Spinal cord (tissue), 10 donors: Measurements from ENCODE around the gene PLA2G4D. TPM values are rescaled to one million over a fixed set of nuclear protein-coding genes. Genes with fewer than 3 reads are reported as not detected.
"Not testable (repeated sequence)": the region's sequence is repeated elsewhere in the genome, so short reads cannot be mapped to it uniquely, and the experiment has no call there.

Source experiments
- DNase-seq, 6 donors: peaks; one replicate each; pipeline versions ENCODE4 v3.0.0 to v3.0.0-alpha.2; 2013 to 2015; ENCODE audit warnings: low spot score in 6 of 6, low read depth in 4 of 6
- H3K27ac ChIP-seq: one replicate; pipeline ENCODE4 v1.5.1; 2013; ENCODE audit warnings: low read depth, low read length, control low read depth
- H3K27me3 ChIP-seq: one replicate; pipeline ENCODE4 v1.6.1; 2013; ENCODE audit warnings: low read length; ENCODE audit not compliant: control insufficient read depth, insufficient read depth
- H3K36me3 ChIP-seq: one replicate; pipeline ENCODE4 v1.6.1; 2013; ENCODE audit warnings: low read length; ENCODE audit not compliant: control insufficient read depth, insufficient read depth
- H3K4me1 ChIP-seq: one replicate; pipeline ENCODE4 v1.6.1; 2013; ENCODE audit warnings: low read length; ENCODE audit not compliant: control insufficient read depth, insufficient read depth
- H3K4me3 ChIP-seq: one replicate; pipeline ENCODE4 v1.5.1; 2013; ENCODE audit warnings: low read depth, low read length, control low read depth
- H3K9me3 ChIP-seq: one replicate; pipeline ENCODE4 v1.6.1; 2013; ENCODE audit warnings: low read length; ENCODE audit not compliant: control insufficient read depth, insufficient read depth
- WGBS: methylation state at CpG from one replicate; pipeline ENCODE4 v1.1.5; 2013; ENCODE audit warnings: missing lambda C conversion rate; ENCODE audit not compliant: insufficient coverage; 5-methylcytosine and 5-hydroxymethylcytosine counted together
- polyA plus RNA-seq, 2 donors: library from polyadenylated mRNA; unstranded; fragments of 120-200 nt; gene quantifications; one replicate each; pipeline ENCODE4 v1.2.1, GENCODE V29; 2013; ENCODE audit not compliant: insufficient read length in 2 of 2
- total RNA-seq, 2 donors: library from RNA; depleted of rRNA in 1 of 2; stranded (reverse); fragments of 120-200 nt in 1 of 2; fragments of >200 nt in 1 of 2; gene quantifications; one replicate each; pipeline versions ENCODE4 v1.2.3 to v1.2.4, GENCODE V29; 2013 to 2014
- donor health status: healthy.

Gene PLA2G4D
- total and polyA plus RNA-seq, 4 donors = 0.06 to 0.26 (median 0.10) TPM

DNA sequence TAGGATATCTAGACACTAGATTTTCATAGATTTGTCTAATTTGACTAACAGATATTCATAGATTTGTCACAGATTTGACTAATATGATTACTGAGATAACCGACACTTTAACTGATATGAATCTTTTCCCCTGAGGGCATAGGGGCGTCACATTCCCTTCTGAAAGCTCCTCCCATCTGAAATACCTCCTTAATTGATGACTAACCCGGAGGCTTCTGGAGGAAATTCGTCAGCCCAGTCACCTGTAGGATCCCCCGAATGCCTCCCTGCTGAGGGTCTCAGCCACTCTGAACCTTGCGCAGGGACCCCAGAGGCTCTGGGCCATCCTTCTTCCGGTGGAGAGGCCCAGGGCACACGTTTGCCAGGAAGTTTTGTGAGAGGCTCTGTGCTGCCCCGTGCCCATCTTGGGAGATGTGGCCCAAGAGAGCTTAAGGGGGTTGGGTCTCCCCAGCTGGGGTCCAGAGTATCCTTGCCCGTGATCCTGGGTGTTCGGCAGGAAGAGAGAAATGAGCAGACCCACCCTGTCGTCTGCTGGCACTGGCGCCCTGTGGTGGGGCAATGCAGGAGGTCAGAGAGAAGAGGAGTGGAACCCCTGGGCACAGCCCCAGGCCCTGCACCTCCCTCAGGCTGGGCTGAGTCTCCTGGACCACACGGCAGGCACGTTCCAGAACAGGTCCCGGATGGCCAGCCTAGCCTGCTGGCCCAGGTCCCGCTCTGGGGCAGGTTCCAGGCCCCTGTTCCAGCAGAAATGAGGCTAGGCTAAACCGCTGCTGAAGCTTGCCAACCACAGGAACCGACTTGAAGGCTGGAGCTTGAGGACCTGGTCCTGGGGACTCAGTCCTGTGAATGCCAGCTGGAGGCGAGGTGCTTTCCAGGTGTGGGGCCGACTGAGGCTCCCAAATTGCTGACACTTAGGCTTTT, 1.7 kb downstream of the PLA2G4D start:
- no peak for DNase-seq
- Histone ChIP-seq H3K9me3 (no peaks in the 10 kb centered on the region), H3K36me3 (no peaks in the 10 kb centered on the region), H3K4me1 (peaks cover 8% of the 10 kb centered on the region), H3K27me3 (no peaks in the 10 kb centered on the region), H3K27ac (no peak overlapping the region), H3K4me3 (no peak overlapping the region)
- WGBS = 83% methylated on average over 20 of the region's 21 CpGs

- not testable (repeated sequence) for H3K27ac ChIP-seq, DNase-seq, H3K4me1 ChIP-seq, H3K4me3 ChIP-seq, H3K36me3 ChIP-seq, H3K9me3 ChIP-seq, H3K27me3 ChIP-seq
- WGBS = 42% methylated on average over 11 of the region's 14 CpGs
These were observed 2.5 kb downstream of the PLA2G4D start for GRCh38 chr15:42091753-42092397.

GRCh38 chr15:42090781-42091180, 3.6 kb downstream of the PLA2G4D start:
- H3K27ac ChIP-seq = no peak overlapping the region
- peaks cover 8% of the 10 kb centered on the region for H3K4me1 ChIP-seq
- no peaks in the 10 kb centered on the region for H3K27me3 ChIP-seq
- H3K9me3 ChIP-seq = no peaks in the 10 kb centered on the region
- DNase-seq = peak in 1 of 6 donors; percentile 4
- no peak overlapping the region for H3K4me3 ChIP-seq
- H3K36me3 ChIP-seq = no peaks in the 10 kb centered on the region
- WGBS = 63% methylated on average over 5 of the region's 9 CpGs

GRCh38 chr15:42090370-42090769, 4.0 kb downstream of the PLA2G4D start:
- DNase-seq = no peak
- Histone ChIP-seq H3K4me1 (peaks cover 8% of the 10 kb centered on the region), H3K36me3 (no peaks in the 10 kb centered on the region), H3K4me3 (no peak overlapping the region), H3K9me3 (no peaks in the 10 kb centered on the region), H3K27ac (no peak overlapping the region), H3K27me3 (no peaks in the 10 kb centered on the region)
- WGBS = 71% methylated on average over 4 of the region's 7 CpGs

DNA sequence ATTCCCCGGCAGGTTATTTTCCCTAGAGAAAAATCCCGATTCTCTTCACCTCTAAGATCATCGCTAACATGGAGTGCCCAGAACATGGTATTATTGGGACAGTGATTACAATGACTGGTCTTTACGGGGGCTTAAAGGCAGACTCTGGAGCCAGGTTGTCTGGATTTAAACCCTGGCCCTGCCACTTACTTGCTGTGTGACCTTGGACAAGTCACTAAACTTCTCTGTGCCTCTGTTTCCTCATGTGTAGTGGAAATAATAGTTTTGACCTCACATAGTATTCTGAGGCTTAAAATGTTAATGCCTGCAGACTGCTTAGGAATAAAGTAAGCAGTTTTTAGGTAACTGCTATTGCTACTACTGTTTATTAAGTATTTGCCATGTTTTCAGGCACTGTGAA, 4.4 kb downstream of the PLA2G4D start:
- H3K9me3 ChIP-seq = no peaks in the 10 kb centered on the region
- no peak overlapping the region for H3K4me3 ChIP-seq
- 100% methylated on average over 1 of the region's 4 CpGs for WGBS
- no peak for DNase-seq
- no peak overlapping the region for H3K27ac ChIP-seq
- H3K4me1 ChIP-seq = peaks cover 8% of the 10 kb centered on the region
- H3K27me3 ChIP-seq = no peaks in the 10 kb centered on the region
- no peaks in the 10 kb centered on the region for H3K36me3 ChIP-seq

DNA sequence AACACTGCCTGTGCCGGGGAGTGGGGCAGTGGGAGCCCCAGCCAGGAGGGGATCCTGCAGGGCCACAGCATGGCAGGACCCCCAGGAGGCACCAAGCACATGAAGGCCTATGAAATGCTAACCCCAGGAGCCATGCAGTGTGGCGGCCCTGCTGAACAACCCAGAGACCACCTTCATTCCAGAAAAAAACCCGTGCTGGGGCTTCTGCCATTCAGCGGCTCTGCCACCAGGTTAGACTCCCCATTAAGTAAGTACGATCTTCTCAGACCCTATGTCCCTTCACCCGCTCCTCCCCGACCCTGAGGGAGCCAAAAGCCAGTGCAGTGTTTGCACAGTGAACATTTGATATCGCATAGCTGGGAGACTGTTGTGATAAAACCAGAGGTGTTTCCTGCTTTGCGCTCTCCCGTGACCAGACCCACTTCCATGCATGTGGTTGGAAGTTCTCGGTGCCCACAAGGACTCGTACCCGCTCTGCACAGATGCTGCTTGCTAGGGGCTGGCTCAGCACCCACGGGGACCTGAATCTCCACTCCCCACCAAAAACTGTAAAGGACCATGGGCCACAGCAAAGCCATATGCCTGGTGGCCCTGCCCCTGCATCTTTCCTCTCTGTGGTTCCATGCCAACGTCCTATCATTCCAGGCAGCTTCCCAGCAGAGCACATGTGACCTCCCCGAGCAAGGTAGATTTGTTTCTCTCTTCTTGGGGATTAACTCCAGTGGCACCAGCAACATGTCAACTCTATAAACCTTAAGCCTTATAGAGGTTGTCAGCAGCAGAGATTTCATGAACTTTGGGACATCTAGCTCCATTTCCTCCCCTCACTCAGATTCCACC, 5.3 kb downstream of the PLA2G4D start:
- WGBS = 81% methylated on average over 16 of the region's 16 CpGs
- Histone ChIP-seq H3K27ac (no peak overlapping the region), H3K36me3 (no peaks in the 10 kb centered on the region), H3K27me3 (no peaks in the 10 kb centered on the region), H3K9me3 (no peaks in the 10 kb centered on the region), H3K4me3 (no peak overlapping the region), H3K4me1 (peaks cover 16% of the 10 kb centered on the region)
- no peak for DNase-seq

GRCh38 chr15:42087926-42088800, 6.2 kb downstream of the PLA2G4D start:
- H3K4me3 ChIP-seq = no peak overlapping the region
- no peaks in the 10 kb centered on the region for H3K36me3 ChIP-seq
- WGBS = 72% methylated on average over 9 of the region's 11 CpGs
- H3K4me1 ChIP-seq = peaks cover 13% of the 10 kb centered on the region
- no peaks in the 10 kb centered on the region for H3K9me3 ChIP-seq
- H3K27ac ChIP-seq = no peak overlapping the region
- no peaks in the 10 kb centered on the region for H3K27me3 ChIP-seq
- DNase-seq = no peak

- no peak overlapping the region for H3K4me3 ChIP-seq
- H3K27ac ChIP-seq = no peak overlapping the region
- peaks cover 10% of the 10 kb centered on the region for H3K4me1 ChIP-seq
- DNase-seq = no peak
- no peaks in the 10 kb centered on the region for H3K9me3 ChIP-seq
- H3K36me3 ChIP-seq = no peaks in the 10 kb centered on the region
- 90% methylated on average over 10 of the region's 13 CpGs for WGBS
- no peaks in the 10 kb centered on the region for H3K27me3 ChIP-seq
These were observed 6.9 kb downstream of the PLA2G4D start for GRCh38 chr15:42087460-42087859.

GRCh38 chr15:42085721-42086120, 8.6 kb downstream of the PLA2G4D start:
- Histone ChIP-seq H3K36me3 (no peaks in the 10 kb centered on the region), H3K4me1 (peaks cover 14% of the 10 kb centered on the region), H3K27ac (no peak overlapping the region), H3K4me3 (no peak overlapping the region), H3K27me3 (no peaks in the 10 kb centered on the region), H3K9me3 (no peaks in the 10 kb centered on the region)
- 88% methylated on average over 3 of the region's 3 CpGs for WGBS
- DNase-seq = no peak
